ENCODE measurements around the gene PLA2G4E.

DNA sequence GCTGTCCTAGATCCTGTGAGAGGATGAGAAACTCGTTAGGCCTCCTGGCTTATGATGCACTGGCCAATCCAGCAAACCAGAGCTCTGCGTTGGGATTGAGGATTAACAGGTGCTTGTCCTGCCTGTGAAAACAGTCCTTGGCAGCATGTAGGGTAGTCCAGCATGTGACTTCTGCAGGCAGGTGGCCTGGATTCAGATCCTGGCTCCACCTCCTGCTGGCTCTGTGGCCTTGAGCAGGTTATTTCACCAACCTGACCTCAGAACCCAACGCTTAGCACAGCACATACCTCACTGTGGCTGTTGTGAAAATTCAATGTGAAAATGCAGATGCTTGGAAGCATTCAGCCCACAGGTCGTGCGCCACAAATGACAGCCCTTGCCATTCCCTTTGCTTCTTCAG, 40.0 kb upstream of the PLA2G4E start:
- TF ChIP-seq, protein P1, sequence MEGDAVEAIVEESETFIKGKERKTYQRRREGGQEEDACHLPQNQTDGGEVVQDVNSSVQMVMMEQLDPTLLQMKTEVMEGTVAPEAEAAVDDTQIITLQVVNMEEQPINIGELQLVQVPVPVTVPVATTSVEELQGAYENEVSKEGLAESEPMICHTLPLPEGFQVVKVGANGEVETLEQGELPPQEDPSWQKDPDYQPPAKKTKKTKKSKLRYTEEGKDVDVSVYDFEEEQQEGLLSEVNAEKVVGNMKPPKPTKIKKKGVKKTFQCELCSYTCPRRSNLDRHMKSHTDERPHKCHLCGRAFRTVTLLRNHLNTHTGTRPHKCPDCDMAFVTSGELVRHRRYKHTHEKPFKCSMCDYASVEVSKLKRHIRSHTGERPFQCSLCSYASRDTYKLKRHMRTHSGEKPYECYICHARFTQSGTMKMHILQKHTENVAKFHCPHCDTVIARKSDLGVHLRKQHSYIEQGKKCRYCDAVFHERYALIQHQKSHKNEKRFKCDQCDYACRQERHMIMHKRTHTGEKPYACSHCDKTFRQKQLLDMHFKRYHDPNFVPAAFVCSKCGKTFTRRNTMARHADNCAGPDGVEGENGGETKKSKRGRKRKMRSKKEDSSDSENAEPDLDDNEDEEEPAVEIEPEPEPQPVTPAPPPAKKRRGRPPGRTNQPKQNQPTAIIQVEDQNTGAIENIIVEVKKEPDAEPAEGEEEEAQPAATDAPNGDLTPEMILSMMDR (IDR thresholded peaks at IDR 0.05): no peak
- TF ChIP-seq POLR2A (IDR thresholded peaks at IDR 0.05): no peak
